Measurements from ENCODE around the gene TBX10.
"Not testable (repeated sequence)": the region's sequence is repeated elsewhere in the genome, so short reads cannot be mapped to it uniquely, and the experiment has no call there.

TBX10 gene

GRCh38 chr11:67600324-67601029 is 39.1 kb downstream of the TBX10 start:
- Histone ChIP-seq H3K27me3 (ENCODE audit: low read length) (no peaks in the 10 kb centered on the region), H3F3A (ENCODE audit: insufficient read depth) (peaks cover 13% of the 10 kb centered on the region; the same call in 1 of the 2 replicates), H4K20me1 (ENCODE audit: low read depth, low read length) (no peaks in the 10 kb centered on the region), H3K27ac (ENCODE audit: low read depth, low read length) (peak overlapping the region; percentile 88), H3K4me3 (ENCODE audit: insufficient read depth, low read length, poor library complexity, severe bottlenecking) (peak overlapping the region; percentile 42), H3K79me2 (ENCODE audit: insufficient read depth, low read length) (no peaks in the 10 kb centered on the region), H2AFZ (ENCODE audit: low read depth, low read length, severe bottlenecking) (peak overlapping the region; percentile 23), H3K36me3 (ENCODE audit: low read length) (no peaks in the 10 kb centered on the region), H3K9me2 (replicated peaks; ENCODE audit: insufficient read depth, low read length) (no peaks in the 10 kb centered on the region), H3K9me3 (ENCODE audit: insufficient read depth, low read length) (0 out of 2 replicates have a peak, but pooled peaks cover 4% of the 10 kb centered on the region), H3K9ac (ENCODE audit: low read length) (peak overlapping the region; percentile 48), H3K4me2 (ENCODE audit: low read depth, low read length, poor library complexity, severe bottlenecking) (peak overlapping the region; percentile 85)
- no peak for TF ChIP-seq CTCF (IDR thresholded peaks at IDR 0.05; ENCODE audit: insufficient read depth, low read length, poor library complexity, severe bottlenecking)

DNA sequence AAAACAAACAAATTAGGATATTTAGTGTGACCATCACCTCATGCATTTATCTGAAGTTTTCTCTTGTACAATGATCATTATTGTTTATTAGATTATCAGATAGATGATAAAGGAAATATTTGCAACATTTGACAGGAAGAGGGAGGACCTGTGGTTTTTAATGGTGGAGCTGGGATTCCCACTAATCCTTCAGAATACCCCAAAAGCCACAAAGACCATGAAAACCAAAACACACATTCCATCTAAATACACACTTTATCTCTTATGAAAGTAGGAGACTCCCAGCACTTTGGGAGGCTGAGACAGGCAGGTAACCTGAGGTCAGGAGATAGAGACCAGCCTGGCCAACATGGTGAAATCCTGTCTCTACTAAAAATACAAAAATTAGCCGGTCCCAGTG is 40.4 kb downstream of the TBX10 start:
- no peaks in the 10 kb centered on the region for H3K9me2 ChIP-seq (replicated peaks; ENCODE audit: insufficient read depth, low read length)
- TF ChIP-seq EZH2phosphoT487 (conservative IDR thresholded peaks at IDR 0.05; ENCODE audit: low read length) (no peak), CTCF (IDR thresholded peaks at IDR 0.05; ENCODE audit: insufficient read depth, low read length, poor library complexity, severe bottlenecking) (no peak)

DNA sequence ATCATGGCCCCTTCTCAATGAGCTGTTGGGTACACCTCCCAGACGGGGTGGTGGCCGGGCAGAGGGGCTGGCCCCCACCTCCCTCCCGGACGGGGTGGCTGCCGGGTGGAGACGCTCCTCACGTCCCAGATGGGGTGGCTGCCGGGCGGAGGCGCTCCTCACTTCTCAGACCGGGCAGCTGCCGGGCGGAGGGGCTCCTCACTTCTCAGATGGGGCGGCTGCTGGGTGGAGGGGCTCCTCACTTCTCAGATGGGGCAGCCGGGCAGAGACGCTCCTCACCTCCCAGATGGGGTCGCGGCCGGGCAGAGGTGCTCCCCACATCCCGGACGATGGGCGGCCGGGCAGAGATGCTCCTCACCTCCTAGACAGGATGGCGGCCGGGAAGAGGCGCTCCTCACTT is 41.6 kb downstream of the TBX10 start:
- not testable (repeated sequence) for H3K4me3 ChIP-seq (ENCODE audit: insufficient read depth, low read length, poor library complexity, severe bottlenecking); H3K9ac ChIP-seq (ENCODE audit: low read length); H2AFZ ChIP-seq (ENCODE audit: low read depth, low read length, severe bottlenecking); H4K20me1 ChIP-seq (ENCODE audit: low read depth, low read length); H3K9me3 ChIP-seq (ENCODE audit: insufficient read depth, low read length); H3K4me2 ChIP-seq (ENCODE audit: low read depth, low read length, poor library complexity, severe bottlenecking); H3K27ac ChIP-seq (ENCODE audit: low read depth, low read length); H3K36me3 ChIP-seq (ENCODE audit: low read length); H3K9me2 ChIP-seq (replicated peaks; ENCODE audit: insufficient read depth, low read length); H3K27me3 ChIP-seq (ENCODE audit: low read length); H3K79me2 ChIP-seq (ENCODE audit: insufficient read depth, low read length)
- peaks cover 17% of the 10 kb centered on the region; the same call in 1 of the 2 replicates for H3F3A ChIP-seq (ENCODE audit: insufficient read depth)

More for the DNA sequence above, 40.4 kb downstream of the TBX10 start:
- Histone ChIP-seq H3K79me2 (ENCODE audit: insufficient read depth, low read length) (no peaks in the 10 kb centered on the region), H2AFZ (ENCODE audit: low read depth, low read length, severe bottlenecking) (no peak overlapping the region), H3F3A (ENCODE audit: insufficient read depth) (peaks cover 17% of the 10 kb centered on the region; the same call in 1 of the 2 replicates), H3K9ac (ENCODE audit: low read length) (no peak overlapping the region), H3K27me3 (ENCODE audit: low read length) (no peaks in the 10 kb centered on the region), H4K20me1 (ENCODE audit: low read depth, low read length) (no peaks in the 10 kb centered on the region), H3K4me3 (ENCODE audit: insufficient read depth, low read length, poor library complexity, severe bottlenecking) (no peak overlapping the region), H3K36me3 (ENCODE audit: low read length) (no peaks in the 10 kb centered on the region), H3K27ac (ENCODE audit: low read depth, low read length) (no peak overlapping the region), H3K4me2 (ENCODE audit: low read depth, low read length, poor library complexity, severe bottlenecking) (no peak overlapping the region), H3K9me3 (ENCODE audit: insufficient read depth, low read length) (0 out of 2 replicates have a peak, but pooled peaks cover 4% of the 10 kb centered on the region)

DNA sequence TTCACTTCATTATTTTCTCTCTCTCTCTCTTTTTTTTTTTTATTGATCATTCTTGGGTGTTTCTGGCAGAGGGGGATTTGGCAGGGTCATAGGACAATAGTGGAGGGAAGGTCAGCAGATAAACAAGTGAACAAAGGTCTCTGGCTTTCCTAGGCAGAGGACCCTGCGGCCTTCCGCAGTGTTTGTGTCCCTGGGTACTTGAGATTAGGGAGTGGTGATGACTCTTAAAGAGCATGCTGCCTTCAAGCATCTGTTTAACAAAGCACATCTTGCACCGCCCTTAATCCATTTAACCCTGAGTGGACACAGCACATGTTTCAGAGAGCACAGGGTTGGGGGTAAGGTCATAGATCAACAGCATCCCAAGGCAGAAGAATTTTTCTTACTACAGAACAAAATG is 42.1 kb downstream of the TBX10 start:
- not testable (repeated sequence) for H3K9me2 ChIP-seq (replicated peaks; ENCODE audit: insufficient read depth, low read length); H4K20me1 ChIP-seq (ENCODE audit: low read depth, low read length); H3K27ac ChIP-seq (ENCODE audit: low read depth, low read length); H3K79me2 ChIP-seq (ENCODE audit: insufficient read depth, low read length); H3K36me3 ChIP-seq (ENCODE audit: low read length); H3K4me2 ChIP-seq (ENCODE audit: low read depth, low read length, poor library complexity, severe bottlenecking); H3K27me3 ChIP-seq (ENCODE audit: low read length); H3K9ac ChIP-seq (ENCODE audit: low read length); H3K9me3 ChIP-seq (ENCODE audit: insufficient read depth, low read length); H3K4me3 ChIP-seq (ENCODE audit: insufficient read depth, low read length, poor library complexity, severe bottlenecking); H2AFZ ChIP-seq (ENCODE audit: low read depth, low read length, severe bottlenecking)
- H3F3A ChIP-seq (ENCODE audit: insufficient read depth) = peaks cover 17% of the 10 kb centered on the region; the same call in 1 of the 2 replicates
